ENCODE results near the gene EN2. TPM values are rescaled to one million over a fixed set of nuclear protein-coding genes. Genes with fewer than 3 reads are reported as not detected.

The EN2 gene
- total RNA-seq, 2 experiments from 2014 or later, result not detected

DNA sequence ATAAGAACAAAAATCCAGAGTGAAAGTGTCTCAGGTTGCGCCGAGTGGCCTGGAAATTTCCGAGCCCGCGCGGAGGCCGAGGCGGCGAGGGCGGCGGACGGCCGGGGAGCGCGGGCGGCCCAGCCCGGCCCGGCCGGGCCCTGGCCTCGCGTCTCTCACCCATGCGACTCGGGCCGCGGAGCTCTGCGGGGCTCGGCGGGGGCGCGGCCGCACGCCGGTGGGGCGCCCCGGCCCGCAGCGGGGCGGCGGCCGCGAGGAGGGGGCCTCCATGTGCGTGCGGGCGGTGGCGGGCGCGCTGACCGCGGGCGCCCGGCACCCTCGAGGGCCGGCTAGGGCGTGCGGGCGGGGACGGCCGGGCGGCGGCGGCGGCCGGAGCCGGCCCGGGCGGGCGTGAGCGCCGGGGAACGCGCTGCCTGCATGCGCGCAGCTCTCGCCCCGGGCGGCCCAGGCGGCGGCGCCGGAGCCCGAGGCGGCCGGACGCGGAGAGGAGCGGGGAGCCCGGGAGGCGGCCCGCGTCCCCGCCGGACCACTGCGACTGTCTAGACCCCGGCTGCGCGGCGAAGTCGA is 302 bp upstream of the EN2 start:
- H4K20me1 ChIP-seq (ENCODE audit: insufficient read depth, low read length), result no peaks in the 10 kb centered on the region
- no peak for DNase-seq (ENCODE audit: low spot score)
- H3K79me2 ChIP-seq (ENCODE audit: insufficient read depth, low read depth, low read length), result no peaks in the 10 kb centered on the region
- intact Hi-C loops (cut with micrococcal nuclease; ENCODE audit: unreplicated experiment), result no loop called here
- POLR2A ChIA-PET, result no interaction called here
- no peak overlapping the region for H3K27ac ChIP-seq (ENCODE audit: low read depth, low read length, poor library complexity, severe bottlenecking)
- H3K4me2 ChIP-seq (ENCODE audit: low read length), result no peak overlapping the region
- H3K9me3 ChIP-seq (ENCODE audit: low read length), result no peaks in the 10 kb centered on the region
- H2AFZ ChIP-seq (ENCODE audit: low read length), result no peak overlapping the region
- BruUV-seq (replicated peaks), result no TSS peak
- TF ChIP-seq, protein P1, sequence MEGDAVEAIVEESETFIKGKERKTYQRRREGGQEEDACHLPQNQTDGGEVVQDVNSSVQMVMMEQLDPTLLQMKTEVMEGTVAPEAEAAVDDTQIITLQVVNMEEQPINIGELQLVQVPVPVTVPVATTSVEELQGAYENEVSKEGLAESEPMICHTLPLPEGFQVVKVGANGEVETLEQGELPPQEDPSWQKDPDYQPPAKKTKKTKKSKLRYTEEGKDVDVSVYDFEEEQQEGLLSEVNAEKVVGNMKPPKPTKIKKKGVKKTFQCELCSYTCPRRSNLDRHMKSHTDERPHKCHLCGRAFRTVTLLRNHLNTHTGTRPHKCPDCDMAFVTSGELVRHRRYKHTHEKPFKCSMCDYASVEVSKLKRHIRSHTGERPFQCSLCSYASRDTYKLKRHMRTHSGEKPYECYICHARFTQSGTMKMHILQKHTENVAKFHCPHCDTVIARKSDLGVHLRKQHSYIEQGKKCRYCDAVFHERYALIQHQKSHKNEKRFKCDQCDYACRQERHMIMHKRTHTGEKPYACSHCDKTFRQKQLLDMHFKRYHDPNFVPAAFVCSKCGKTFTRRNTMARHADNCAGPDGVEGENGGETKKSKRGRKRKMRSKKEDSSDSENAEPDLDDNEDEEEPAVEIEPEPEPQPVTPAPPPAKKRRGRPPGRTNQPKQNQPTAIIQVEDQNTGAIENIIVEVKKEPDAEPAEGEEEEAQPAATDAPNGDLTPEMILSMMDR (conservative IDR thresholded peaks at IDR 0.05; ENCODE audit: low read length), result no peak
- TF ChIP-seq EZH2phosphoT487 (IDR thresholded peaks at IDR 0.05; ENCODE audit: borderline replicate concordance, low read depth, low read length), result no peak
- no peak overlapping the region for H3K4me3 ChIP-seq (ENCODE audit: low read depth, low read length, poor library complexity, severe bottlenecking)
- H3K36me3 ChIP-seq (ENCODE audit: insufficient read depth, low read length), result no peaks in the 10 kb centered on the region
- no peaks in the 10 kb centered on the region for H3K9me2 ChIP-seq (ENCODE audit: insufficient read depth, low read length)
- CTCF ChIA-PET (ENCODE audit: unreplicated experiment), result no interaction called here
- no peaks in the 10 kb centered on the region for H3K4me1 ChIP-seq (ENCODE audit: insufficient read depth, low read length, poor library complexity, severe bottlenecking)

DNA sequence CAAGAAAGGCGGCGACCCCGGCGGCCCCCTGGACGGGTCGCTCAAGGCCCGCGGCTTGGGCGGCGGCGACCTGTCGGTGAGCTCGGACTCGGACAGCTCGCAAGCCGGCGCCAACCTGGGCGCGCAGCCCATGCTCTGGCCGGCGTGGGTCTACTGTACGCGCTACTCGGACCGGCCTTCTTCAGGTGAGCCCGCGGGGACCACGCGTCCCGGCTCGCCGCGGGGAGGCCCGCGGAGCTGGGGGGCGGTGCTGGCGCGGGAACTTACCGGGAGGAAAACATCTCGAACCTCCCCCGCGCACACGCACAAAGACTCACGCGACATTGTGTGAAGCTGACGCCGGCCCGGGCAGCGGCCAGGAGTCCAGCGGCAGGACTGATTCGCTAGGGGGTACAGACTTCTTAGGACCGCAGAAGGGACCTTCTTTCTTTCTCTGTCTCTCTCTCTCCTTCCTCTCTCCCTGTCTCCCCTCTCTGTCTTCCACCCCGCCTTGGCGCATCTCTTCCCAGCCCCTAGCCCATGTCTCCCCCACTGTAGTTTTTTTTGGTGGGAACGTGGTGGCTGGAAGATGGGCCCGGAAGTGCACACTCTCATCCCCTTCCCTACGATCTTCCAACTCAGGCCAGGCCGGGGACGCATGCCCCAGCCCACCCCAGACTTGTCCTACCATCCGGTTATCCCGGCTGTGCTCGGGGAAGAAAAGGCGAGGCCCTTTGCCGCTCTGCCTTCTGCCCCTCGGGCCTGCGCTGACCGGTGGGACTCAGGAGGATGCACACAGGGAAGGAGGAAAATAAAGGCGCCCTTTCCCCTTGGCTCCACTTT is 1.2 kb downstream of the EN2 start:
- POLR2A ChIA-PET, result no interaction called here
- no peaks in the 10 kb centered on the region for H3K9me3 ChIP-seq (ENCODE audit: low read length)

More for the DNA sequence above, 1.2 kb downstream of the EN2 start:
- BruUV-seq (replicated peaks), result no TSS peak
- Histone ChIP-seq H3K79me2 (ENCODE audit: insufficient read depth, low read depth, low read length) (no peaks in the 10 kb centered on the region), H2AFZ (ENCODE audit: low read length) (no peak overlapping the region), H4K20me1 (ENCODE audit: insufficient read depth, low read length) (no peaks in the 10 kb centered on the region), H3K36me3 (ENCODE audit: insufficient read depth, low read length) (no peaks in the 10 kb centered on the region), H3K4me1 (ENCODE audit: insufficient read depth, low read length, poor library complexity, severe bottlenecking) (no peaks in the 10 kb centered on the region), H3K27ac (ENCODE audit: low read depth, low read length, poor library complexity, severe bottlenecking) (no peak overlapping the region), H3K4me2 (ENCODE audit: low read length) (no peak overlapping the region), H3K9me2 (ENCODE audit: insufficient read depth, low read length) (no peaks in the 10 kb centered on the region), H3K4me3 (ENCODE audit: low read depth, low read length, poor library complexity, severe bottlenecking) (no peak overlapping the region)
- CTCF ChIA-PET (ENCODE audit: unreplicated experiment), result no interaction called here
- DNase-seq (ENCODE audit: low spot score), result no peak
- TF ChIP-seq EZH2phosphoT487 (IDR thresholded peaks at IDR 0.05; ENCODE audit: borderline replicate concordance, low read depth, low read length), result no peak
- TF ChIP-seq, protein P1 (conservative IDR thresholded peaks at IDR 0.05; ENCODE audit: low read length), result no peak
- intact Hi-C loops (cut with micrococcal nuclease; ENCODE audit: unreplicated experiment), result no loop called here

All from OCI-LY7 (cell line).